Trophoblast cell (in vitro differentiated cells and primary cell): ENCODE results near the gene HBA1.
"Not testable (repeated sequence)": the region's sequence is repeated elsewhere in the genome, so short reads cannot be mapped to it uniquely, and the experiment has no call there.

Experiments used
- DNase-seq, 2 donors: peaks; one replicate each; pipeline ENCODE4 v3.0.0-alpha.2; 2016
- H2AFZ ChIP-seq: 2 replicates; pipeline ENCODE4 v1.6.1; 2013; ENCODE audit warnings: low read length, moderate library complexity, mild to moderate bottlenecking; ENCODE audit not compliant: insufficient read depth, poor library complexity
- H2AK5ac ChIP-seq: 2 replicates; pipeline ENCODE4 v1.6.1; 2013; ENCODE audit warnings: mild to moderate bottlenecking, low read length
- H2BK120ac ChIP-seq: 2 replicates; pipeline ENCODE4 v1.6.1; 2013; ENCODE audit warnings: low read length, mild to moderate bottlenecking, moderate library complexity; ENCODE audit not compliant: insufficient read depth, poor library complexity
- H2BK12ac ChIP-seq: 2 replicates; pipeline ENCODE4 v1.6.1; 2013; ENCODE audit warnings: mild to moderate bottlenecking, low read length, moderate library complexity
- H2BK5ac ChIP-seq: 2 replicates; pipeline ENCODE4 v1.6.1; 2013; ENCODE audit warnings: low read length, low read depth, moderate library complexity, mild to moderate bottlenecking; ENCODE audit not compliant: poor library complexity
- H3K14ac ChIP-seq: 2 replicates; pipeline ENCODE4 v1.6.1; 2013; ENCODE audit warnings: mild to moderate bottlenecking, low read length
- H3K18ac ChIP-seq: 2 replicates; pipeline ENCODE4 v1.6.1; 2013; ENCODE audit warnings: mild to moderate bottlenecking, low read length
- H3K23ac ChIP-seq: 2 replicates; pipeline ENCODE4 v1.6.1; 2013; ENCODE audit warnings: low read length
- H3K27ac ChIP-seq: 2 replicates; pipeline ENCODE4 v1.5.1; 2013; ENCODE audit warnings: low read depth, mild to moderate bottlenecking, inconsistent platforms, low read length, moderate library complexity
- H3K27me3 ChIP-seq: 2 replicates; pipeline ENCODE4 v1.6.1; 2013; ENCODE audit warnings: inconsistent platforms, mild to moderate bottlenecking, low read length, moderate library complexity; ENCODE audit not compliant: insufficient read depth
- H3K36me3 ChIP-seq, 2 experiments: 1 replicate in 1 of 2; 2 replicates in 1 of 2; pipeline ENCODE4 v1.6.1; 2013; ENCODE audit warnings: low read length in 2 of 2, mild to moderate bottlenecking in 2 of 2, moderate library complexity in 1 of 2; ENCODE audit not compliant: insufficient read depth in 2 of 2, control insufficient read depth in 1 of 2
- H3K4ac ChIP-seq: 2 replicates; pipeline ENCODE4 v1.6.1; 2013; ENCODE audit warnings: low read depth, mild to moderate bottlenecking, low read length, moderate library complexity
- H3K4me1 ChIP-seq, 2 experiments: 1 replicate in 1 of 2; 2 replicates in 1 of 2; pipeline ENCODE4 v1.6.1; 2013; ENCODE audit warnings: low read length in 2 of 2, mild to moderate bottlenecking in 2 of 2, moderate library complexity in 1 of 2; ENCODE audit not compliant: insufficient read depth in 2 of 2, control insufficient read depth in 1 of 2
- H3K4me2 ChIP-seq: 2 replicates; pipeline ENCODE4 v1.6.1; 2013; ENCODE audit warnings: inconsistent platforms, mild to moderate bottlenecking, low read length, moderate library complexity
- H3K4me3 ChIP-seq: 2 replicates; pipeline ENCODE4 v1.5.1; 2013; ENCODE audit warnings: mild to moderate bottlenecking, low read depth, low read length, inconsistent platforms
- H3K79me1 ChIP-seq: one replicate; pipeline ENCODE4 v1.6.1; 2013; ENCODE audit warnings: low read length
- H3K79me2 ChIP-seq: 2 replicates; pipeline ENCODE4 v1.6.1; 2013; ENCODE audit warnings: low read length, mild to moderate bottlenecking; ENCODE audit not compliant: control insufficient read depth, insufficient read depth, poor library complexity
- H3K9ac ChIP-seq: 2 replicates; pipeline ENCODE4 v1.6.1; 2013; ENCODE audit warnings: mild to moderate bottlenecking, low read length
- H3K9me3 ChIP-seq: 2 replicates; pipeline ENCODE4 v1.6.1; 2013; ENCODE audit warnings: low read depth, mild to moderate bottlenecking, control low read depth, inconsistent platforms, low read length; ENCODE audit not compliant: insufficient read depth
- H4K12ac ChIP-seq: 2 replicates; pipeline ENCODE4 v1.6.1; 2013; ENCODE audit warnings: low read depth, mild to moderate bottlenecking, low read length, moderate library complexity
- H4K8ac ChIP-seq: 2 replicates; pipeline ENCODE4 v1.6.1; 2013; ENCODE audit warnings: low read depth, mild to moderate bottlenecking, low read length, moderate library complexity
- H4K91ac ChIP-seq: one replicate; pipeline ENCODE4 v1.6.1; 2013; ENCODE audit warnings: low read depth, mild to moderate bottlenecking, low read length, moderate library complexity
- WGBS: extraction: QIAGEN DNeasy Blood & Tissue Kit; methylation state at CpG from one replicate; pipeline ENCODE4 v1.1.7; 2013; ENCODE audit warnings: missing lambda C conversion rate; ENCODE audit not compliant: insufficient read length, insufficient coverage; ENCODE audit errors: extremely low coverage; 5-methylcytosine and 5-hydroxymethylcytosine counted together

The HBA1 gene

GRCh38 chr16:175011-175949 lies 1.2 kb upstream of the HBA1 start:
- Histone ChIP-seq H3K23ac (no peak overlapping the region), H2AFZ (no peak overlapping the region), H3K36me3 (no peaks in the 10 kb centered on the region), H3K27me3 (peaks cover 35% of the 10 kb centered on the region), H2BK5ac (no peak overlapping the region), H3K9me3 (peaks cover 4% of the 10 kb centered on the region), H3K4ac (no peak overlapping the region), H3K27ac (no peak overlapping the region), H2AK5ac (no peak overlapping the region), H3K4me2 (no peak overlapping the region), H2BK12ac (no peak overlapping the region), H2BK120ac (no peak overlapping the region), H3K79me1 (no peaks in the 10 kb centered on the region), H3K79me2 (no peaks in the 10 kb centered on the region), H3K4me1 (peaks cover 0 to 3% of the 10 kb centered on the region in 2 experiments), H3K14ac (no peak overlapping the region), H4K12ac (no peak overlapping the region), H4K8ac (no peak overlapping the region), H3K4me3 (no peak overlapping the region), H4K91ac (no peak overlapping the region), H3K9ac (no peak overlapping the region), H3K18ac (no peak overlapping the region)
- no peak for DNase-seq
- no CpG with 5 or more reads among the region's 8 CpGs for WGBS

DNA sequence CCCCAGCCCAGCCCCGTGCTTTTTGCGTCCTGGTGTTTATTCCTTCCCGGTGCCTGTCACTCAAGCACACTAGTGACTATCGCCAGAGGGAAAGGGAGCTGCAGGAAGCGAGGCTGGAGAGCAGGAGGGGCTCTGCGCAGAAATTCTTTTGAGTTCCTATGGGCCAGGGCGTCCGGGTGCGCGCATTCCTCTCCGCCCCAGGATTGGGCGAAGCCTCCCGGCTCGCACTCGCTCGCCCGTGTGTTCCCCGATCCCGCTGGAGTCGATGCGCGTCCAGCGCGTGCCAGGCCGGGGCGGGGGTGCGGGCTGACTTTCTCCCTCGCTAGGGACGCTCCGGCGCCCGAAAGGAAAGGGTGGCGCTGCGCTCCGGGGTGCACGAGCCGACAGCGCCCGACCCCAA lies 474 bp upstream of the HBA1 start:
- H2BK5ac ChIP-seq, H3K4me3 ChIP-seq, H3K23ac ChIP-seq, H2AFZ ChIP-seq, H4K8ac ChIP-seq, H3K27ac ChIP-seq, H3K79me1 ChIP-seq, H3K9me3 ChIP-seq, H3K36me3 ChIP-seq, H3K4me1 ChIP-seq, H3K9ac ChIP-seq, H2BK120ac ChIP-seq, H2AK5ac ChIP-seq, H2BK12ac ChIP-seq, H3K79me2 ChIP-seq, H4K12ac ChIP-seq, DNase-seq, H3K18ac ChIP-seq, H3K14ac ChIP-seq, H4K91ac ChIP-seq, H3K4me2 ChIP-seq, H3K4ac ChIP-seq: not testable (repeated sequence)
- no CpG with 5 or more reads among the region's 39 CpGs for WGBS
- H3K27me3 ChIP-seq: peaks cover 35% of the 10 kb centered on the region

DNA sequence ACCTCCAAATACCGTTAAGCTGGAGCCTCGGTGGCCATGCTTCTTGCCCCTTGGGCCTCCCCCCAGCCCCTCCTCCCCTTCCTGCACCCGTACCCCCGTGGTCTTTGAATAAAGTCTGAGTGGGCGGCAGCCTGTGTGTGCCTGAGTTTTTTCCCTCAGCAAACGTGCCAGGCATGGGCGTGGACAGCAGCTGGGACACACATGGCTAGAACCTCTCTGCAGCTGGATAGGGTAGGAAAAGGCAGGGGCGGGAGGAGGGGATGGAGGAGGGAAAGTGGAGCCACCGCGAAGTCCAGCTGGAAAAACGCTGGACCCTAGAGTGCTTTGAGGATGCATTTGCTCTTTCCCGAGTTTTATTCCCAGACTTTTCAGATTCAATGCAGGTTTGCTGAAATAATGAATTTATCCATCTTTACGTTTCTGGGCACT lies 928 bp downstream of the HBA1 start:
- Histone ChIP-seq H3K36me3 (no peaks in the 10 kb centered on the region), H3K9me3 (peaks cover 4% of the 10 kb centered on the region), H3K4me3 (no peak overlapping the region), H2BK12ac (no peak overlapping the region), H2BK120ac (no peak overlapping the region), H4K91ac (no peak overlapping the region), H2BK5ac (no peak overlapping the region), H3K14ac (no peak overlapping the region), H3K4ac (no peak overlapping the region), H4K8ac (no peak overlapping the region), H3K9ac (no peak overlapping the region), H3K4me1 (peaks cover 5 to 11% of the 10 kb centered on the region in 2 experiments), H2AFZ (no peak overlapping the region), H2AK5ac (no peak overlapping the region), H3K18ac (no peak overlapping the region), H3K79me2 (no peaks in the 10 kb centered on the region), H3K23ac (no peak overlapping the region), H4K12ac (no peak overlapping the region), H3K79me1 (no peaks in the 10 kb centered on the region), H3K27ac (no peak overlapping the region), H3K4me2 (no peak overlapping the region), H3K27me3 (peaks cover 29% of the 10 kb centered on the region)
- no CpG with 5 or more reads among the region's 13 CpGs for WGBS
- DNase-seq: no peak

DNA sequence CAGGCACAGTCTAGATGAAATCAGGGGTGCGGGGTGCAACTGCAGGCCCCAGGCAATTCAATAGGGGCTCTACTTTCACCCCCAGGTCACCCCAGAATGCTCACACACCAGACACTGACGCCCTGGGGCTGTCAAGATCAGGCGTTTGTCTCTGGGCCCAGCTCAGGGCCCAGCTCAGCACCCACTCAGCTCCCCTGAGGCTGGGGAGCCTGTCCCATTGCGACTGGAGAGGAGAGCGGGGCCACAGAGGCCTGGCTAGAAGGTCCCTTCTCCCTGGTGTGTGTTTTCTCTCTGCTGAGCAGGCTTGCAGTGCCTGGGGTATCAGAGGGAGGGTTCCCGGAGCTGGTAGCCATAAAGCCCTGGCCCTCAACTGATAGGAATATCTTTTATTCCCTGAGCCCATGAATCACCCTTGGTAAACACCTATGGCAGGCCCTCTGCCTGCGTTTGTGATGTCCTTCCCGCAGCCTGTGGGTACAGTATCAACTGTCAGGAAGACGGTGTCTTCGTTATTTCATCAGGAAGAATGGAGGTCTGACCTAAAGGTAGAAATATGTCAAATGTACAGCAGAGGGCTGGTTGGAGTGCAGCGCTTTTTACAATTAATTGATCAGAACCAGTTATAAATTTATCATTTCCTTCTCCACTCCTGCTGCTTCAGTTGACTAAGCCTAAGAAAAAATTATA lies 1.6 kb downstream of the HBA1 start:
- Histone ChIP-seq H3K36me3 (peaks cover 0 to 3% of the 10 kb centered on the region in 2 experiments), H2AFZ (no peak overlapping the region), H2BK5ac (no peak overlapping the region), H3K79me1 (no peaks in the 10 kb centered on the region), H3K14ac (no peak overlapping the region), H2AK5ac (no peak overlapping the region), H4K8ac (no peak overlapping the region), H3K4me2 (no peak overlapping the region), H3K79me2 (no peaks in the 10 kb centered on the region), H2BK12ac (no peak overlapping the region), H3K4ac (no peak overlapping the region), H3K18ac (no peak overlapping the region), H3K9me3 (peaks cover 4% of the 10 kb centered on the region), H3K27me3 (peaks cover 29% of the 10 kb centered on the region), H4K12ac (no peak overlapping the region), H3K4me1 (peaks cover 5 to 11% of the 10 kb centered on the region in 2 experiments), H3K4me3 (no peak overlapping the region), H2BK120ac (no peak overlapping the region), H3K27ac (no peak overlapping the region), H3K9ac (no peak overlapping the region), H3K23ac (no peak overlapping the region), H4K91ac (no peak overlapping the region)
- no CpG with 5 or more reads among the region's 11 CpGs for WGBS
- no peak for DNase-seq
